Measurements from ENCODE around the gene DUOXA2.

DUOXA2 gene

DNA sequence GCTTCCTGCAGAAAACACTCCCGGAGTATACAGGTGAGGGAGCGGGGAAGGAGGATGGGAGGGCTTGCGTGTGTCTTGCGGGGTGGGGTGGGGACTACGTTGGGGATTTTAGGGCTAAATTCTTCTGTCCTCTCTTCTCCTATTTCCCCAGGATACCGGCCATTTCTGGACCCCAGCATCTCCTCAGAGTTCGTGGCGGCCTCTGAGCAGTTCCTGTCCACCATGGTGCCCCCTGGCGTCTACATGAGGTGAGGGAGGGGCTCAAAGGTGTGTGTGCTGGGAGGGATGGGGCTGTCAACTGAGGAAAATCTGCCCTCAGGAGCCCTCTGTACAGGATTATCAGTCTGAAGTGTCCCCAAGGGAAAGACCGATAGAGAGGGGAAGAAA, 22.2 kb downstream of the DUOXA2 start:
- DNase-seq: no peak

- no peak for DNase-seq
Observed at GRCh38 chr15:45137703-45138102, 23.6 kb downstream of the DUOXA2 start.

GRCh38 chr15:45138814-45139765, 25.0 kb downstream of the DUOXA2 start:
- DNase-seq: no peak

DNA sequence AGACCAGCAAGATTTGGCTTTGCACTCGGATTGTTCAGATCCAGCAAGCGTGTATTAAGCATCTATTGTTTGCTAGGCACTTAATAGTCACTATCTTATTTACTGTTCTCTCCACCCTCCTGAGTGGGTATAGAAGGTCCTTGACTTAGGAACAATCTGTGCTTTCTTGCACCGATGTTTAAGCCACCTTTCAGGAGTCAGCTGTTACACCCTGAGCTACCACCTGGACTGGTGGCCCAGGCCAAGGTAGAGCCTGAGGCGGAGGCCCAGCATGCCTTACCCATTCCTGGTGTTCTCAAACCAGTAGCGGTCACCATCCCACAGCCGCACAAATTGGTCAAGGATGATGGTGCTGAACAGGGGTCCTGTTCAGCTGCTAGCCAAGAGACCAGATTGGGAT, 25.6 kb downstream of the DUOXA2 start:
- no peak for DNase-seq

DNA sequence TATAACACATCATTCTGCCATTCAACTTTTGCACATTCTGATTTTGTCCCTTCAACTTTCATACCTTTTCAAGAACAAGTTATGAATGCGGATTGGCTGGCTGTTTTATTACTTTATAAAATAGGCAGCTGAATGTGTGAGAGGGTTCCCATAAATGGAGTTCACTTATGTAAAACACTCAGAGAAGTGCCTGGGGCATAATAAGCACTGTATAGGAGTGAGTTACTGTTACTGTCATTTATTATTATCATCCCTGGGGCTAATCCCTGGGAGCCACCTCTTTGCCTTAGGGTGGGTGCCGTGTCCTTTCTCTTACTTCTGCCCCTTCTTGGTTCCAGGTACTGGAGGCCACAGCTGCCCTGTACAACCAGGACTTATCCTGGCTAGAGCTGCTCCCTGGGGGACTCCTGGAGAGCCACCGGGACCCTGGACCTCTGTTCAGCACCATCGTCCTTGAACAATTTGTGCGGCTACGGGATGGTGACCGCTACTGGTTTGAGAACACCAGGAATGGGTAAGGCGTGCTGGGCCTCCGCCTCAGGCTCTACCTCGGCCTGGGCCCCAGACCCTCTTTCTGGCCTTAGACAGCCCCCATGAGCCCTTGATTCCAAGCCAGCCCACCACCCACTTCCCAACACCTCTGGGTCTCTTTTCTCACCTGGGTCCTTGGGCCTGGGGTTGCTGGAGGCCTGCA, 26.6 kb downstream of the DUOXA2 start:
- DNase-seq: no peak

DNA sequence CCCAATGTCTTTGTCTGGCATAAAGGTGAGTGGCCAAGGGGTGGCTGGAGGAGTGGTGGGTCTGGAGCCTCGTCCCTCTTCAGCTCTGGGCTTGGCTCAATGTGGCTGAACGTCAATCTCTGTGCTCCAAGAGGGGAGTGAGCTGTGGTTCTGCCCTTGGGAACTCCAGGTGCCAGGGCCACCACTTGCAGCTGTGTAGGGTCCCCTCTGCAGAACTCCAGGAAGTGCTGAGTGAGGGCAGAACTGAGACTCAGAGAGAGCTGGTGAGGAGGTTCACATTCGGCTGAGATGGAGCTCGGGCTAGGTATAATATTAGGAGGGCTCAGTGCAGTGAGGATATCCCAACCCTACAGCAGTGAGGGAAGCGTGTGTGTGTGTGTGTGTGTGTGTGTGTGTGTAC, 27.3 kb downstream of the DUOXA2 start:
- DNase-seq: no peak

DNA sequence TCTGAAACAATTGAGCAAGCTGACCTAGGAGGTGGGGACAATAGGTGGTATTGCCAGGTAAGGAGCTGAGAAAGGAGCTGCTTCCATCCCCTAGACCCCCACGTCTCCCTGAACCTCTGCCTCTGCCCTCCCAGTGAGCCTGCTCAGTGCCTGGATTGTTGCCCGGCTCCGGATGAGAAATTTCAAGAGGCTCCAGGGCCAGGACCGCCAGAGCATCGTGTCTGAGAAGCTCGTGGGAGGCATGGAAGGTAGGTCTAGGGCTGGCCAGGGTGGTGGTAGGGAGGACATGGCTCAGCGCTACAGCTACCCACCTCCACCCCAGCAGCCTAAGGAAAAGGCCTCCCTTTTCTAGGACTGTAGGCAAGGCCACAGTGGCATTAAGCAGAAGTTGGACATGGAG, 28.9 kb downstream of the DUOXA2 start:
- no peak for DNase-seq

DNA sequence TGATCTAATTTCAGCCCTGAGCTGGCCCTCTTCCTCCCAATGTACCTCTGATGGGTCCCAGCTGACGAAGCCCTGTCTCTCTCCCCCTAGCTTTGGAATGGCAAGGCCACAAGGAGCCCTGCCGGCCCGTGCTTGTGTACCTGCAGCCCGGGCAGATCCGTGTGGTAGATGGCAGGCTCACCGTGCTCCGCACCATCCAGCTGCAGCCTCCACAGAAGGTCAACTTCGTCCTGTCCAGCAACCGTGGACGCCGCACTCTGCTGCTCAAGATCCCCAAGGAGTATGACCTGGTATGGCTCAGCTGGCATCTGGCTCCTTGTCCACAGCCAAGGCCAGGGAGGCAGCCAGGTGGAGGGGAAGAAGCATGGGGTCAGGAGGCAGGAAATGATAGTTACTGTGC, 29.8 kb downstream of the DUOXA2 start:
- DNase-seq: no peak

DNA sequence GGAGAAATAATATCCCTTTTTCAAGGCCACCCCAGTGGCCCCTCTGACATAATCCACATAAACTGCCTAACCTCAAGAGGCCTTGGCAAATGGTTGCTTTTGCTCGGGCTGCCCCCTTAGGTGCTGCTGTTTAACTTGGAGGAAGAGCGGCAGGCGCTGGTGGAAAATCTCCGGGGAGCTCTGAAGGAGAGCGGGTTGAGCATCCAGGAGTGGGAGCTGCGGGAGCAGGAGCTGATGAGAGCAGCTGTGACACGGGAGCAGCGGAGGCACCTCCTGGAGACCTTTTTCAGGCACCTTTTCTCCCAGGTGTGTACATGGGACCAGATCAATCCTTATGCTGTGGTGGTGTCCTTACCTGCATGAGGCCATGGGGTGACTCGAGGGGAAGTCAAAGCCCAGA, 30.6 kb downstream of the DUOXA2 start:
- no peak for DNase-seq

GRCh38 chr15:45146405-45146804, 32.3 kb downstream of the DUOXA2 start:
- no peak for DNase-seq

GRCh38 chr15:45147606-45148005, 33.5 kb downstream of the DUOXA2 start:
- no peak for DNase-seq

DNA sequence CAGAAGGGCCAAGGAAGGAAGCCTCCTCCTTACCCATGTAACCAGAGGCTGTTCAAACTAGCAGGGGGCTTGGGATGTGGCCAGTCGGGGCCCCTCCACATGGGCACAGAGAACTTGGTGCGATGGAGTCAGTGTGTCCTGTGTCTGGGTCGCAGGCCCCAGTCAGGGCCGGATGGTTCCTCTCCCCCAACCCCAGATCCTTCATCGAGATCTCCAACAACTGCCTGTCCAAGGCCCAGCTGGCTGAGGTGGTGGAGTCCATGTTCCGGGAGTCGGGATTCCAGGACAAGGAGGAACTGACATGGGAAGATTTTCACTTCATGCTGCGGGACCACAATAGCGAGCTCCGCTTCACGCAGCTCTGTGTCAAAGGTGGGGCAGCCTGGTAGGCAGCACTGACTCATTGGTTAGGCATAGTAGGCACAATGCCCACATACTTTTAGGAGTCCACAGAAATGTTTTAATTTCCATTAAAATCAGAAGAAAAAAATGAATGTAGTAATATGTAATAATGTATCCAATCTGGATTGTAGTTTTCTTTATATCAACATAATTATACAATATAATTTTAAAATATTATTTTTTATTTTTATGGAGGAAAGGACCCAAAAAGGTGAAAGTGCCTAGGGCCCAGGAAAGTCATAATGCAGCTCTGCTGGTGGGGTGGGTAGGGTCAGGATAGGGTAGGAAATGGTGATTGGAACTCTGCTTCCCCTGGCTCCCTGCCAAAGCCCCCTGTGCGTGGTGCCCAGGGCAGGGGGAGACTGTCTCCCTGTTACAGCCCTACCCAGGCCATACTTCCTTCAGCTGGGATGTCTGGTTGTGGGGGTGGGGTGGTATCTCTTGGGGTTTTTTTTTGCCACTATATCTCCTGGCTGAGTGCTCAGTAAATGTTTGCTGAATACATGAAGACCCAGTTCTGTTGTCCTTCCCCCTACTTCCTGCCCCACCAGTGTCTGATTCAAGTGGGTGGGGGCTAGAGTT, 34.2 kb downstream of the DUOXA2 start:
- peak; percentile 14 for DNase-seq

DNA sequence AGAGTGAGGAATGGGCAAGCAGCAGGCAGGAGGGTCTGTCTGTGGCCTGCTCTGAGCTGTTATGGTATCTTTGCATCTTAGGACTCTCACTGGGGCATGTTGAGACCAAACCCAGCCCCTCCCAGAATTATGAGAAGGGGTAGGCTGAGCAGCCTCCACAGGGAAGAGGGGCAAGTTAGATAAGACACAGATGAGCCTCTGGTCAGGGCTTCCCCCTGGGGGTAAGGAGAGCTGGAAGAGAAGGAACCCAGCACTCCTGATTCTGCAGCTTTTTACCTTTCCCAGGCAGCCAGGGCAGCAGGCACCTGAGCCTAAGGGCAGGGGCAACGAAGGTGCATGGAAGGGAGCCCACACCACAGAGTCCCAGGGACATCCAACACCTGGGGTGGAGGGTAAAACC, 34.9 kb downstream of the DUOXA2 start:
- no peak for DNase-seq

- peak; percentile 5 for DNase-seq
Observed at GRCh38 chr15:45150481-45150880, 36.4 kb downstream of the DUOXA2 start.

- DNase-seq: no peak
Observed at GRCh38 chr15:45150997-45151396, 36.9 kb downstream of the DUOXA2 start.

DNA sequence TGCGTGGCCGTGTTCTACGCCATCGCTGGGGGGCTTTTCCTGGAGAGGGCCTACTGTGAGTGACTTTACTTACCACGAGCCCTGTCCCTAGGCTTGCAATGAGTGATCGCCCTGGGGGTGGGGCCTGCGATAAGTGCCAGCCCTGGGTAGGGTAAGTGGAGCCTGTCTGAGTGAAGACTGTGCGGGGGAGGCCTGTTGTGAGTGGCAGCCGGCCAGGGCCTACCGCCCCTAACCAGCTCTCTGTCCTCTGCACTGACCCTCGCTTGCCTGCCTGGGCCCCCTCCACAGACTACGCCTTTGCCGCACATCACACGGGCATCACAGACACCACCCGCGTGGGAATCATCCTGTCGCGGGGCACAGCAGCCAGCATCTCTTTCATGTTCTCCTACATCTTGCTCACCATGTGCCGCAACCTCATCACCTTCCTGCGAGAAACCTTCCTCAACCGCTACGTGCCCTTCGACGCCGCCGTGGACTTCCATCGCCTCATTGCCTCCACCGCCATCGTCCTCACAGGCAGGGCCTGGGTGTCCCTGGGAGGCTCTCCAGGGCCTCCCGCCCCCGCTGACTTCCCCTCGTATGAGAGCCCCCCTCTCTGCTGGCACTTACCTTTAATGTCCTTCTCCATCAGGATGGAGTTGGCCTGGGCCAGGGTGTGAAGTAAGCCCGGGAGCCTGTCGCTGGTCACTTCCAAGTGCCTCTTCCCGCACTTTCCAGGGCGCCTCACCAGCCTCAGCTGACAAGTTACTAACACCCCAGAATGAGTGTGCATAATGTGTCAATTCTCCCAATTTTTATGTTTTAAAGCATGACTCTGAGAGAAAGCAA, 38.1 kb downstream of the DUOXA2 start:
- no peak for DNase-seq

- DNase-seq: no peak
Observed at GRCh38 chr15:45155739-45156138, 41.6 kb downstream of the DUOXA2 start.

DNA sequence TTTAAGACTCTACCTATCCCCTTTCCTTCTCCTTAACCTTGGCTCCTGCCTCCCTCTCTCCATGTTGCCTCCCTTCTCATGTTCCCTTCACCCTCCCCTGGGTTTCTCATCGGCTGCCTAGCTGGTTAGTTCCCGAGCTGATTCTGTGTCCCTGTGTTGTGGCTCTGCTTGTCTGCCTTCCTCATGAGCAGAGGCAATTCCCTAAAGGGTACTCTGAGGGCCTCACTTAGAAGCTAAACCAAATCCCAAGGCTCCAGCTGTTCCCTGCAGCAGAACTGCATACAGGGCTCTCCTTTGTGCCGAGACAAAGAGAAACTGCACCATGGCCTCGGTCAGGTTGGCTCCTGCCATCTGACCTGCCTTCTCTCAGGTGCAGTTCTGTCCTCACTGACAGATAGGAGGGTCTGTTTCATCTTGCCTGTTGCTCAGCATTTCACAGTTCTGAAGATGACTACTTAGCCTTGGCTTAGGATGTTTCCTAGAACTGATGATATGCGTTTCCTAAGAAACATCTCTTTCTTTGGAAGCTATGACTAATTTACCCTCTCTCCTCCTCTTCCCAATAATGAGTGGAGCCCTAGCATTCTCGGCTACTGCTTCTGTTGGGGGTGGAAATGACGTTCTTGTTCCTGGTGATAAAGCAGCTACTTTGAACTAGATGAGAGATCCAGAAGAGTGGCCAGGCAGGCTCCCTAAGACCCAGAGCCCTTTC, 42.8 kb downstream of the DUOXA2 start:
- DNase-seq: peak; percentile 52

- DNase-seq: peak; percentile 75
Observed at GRCh38 chr15:45157974-45158373, 43.8 kb downstream of the DUOXA2 start.

DNA sequence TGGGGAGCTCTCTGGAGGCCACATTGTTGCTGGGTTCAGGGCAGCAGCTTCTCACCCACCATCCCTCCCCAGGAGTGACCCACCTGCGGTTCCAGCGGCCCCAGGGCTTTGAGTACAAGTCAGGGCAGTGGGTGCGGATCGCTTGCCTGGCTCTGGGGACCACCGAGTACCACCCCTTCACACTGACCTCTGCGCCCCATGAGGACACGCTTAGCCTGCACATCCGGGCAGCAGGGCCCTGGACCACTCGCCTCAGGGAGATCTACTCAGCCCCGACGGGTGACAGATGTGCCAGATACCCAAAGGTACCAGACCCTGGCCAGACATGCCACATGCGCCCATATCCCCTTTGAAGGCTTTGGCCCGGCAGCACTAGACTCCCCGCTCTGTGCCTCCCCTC, 47.5 kb downstream of the DUOXA2 start:
- DNase-seq: no peak

Measured in fibroblast of skin of back (primary cell).